ENCODE results near the gene CHFR.
A peak's percentile ranks its signal among the peaks of the same experiment; 100 is the strongest.
"Not testable (repeated sequence)": the region's sequence is repeated elsewhere in the genome, so short reads cannot be mapped to it uniquely, and the experiment has no call there.

The CHFR gene

GRCh38 chr12:132857019-132857418 is 30.4 kb downstream of the CHFR start:
- H3K27ac Mint-ChIP-seq; H3K9me3 Mint-ChIP-seq (ENCODE audit: low read depth); H3K4me1 Mint-ChIP-seq (ENCODE audit: low read depth); H3K27me3 Mint-ChIP-seq; H3K4me3 Mint-ChIP-seq: not testable (repeated sequence)
- peaks cover 11% of the 10 kb centered on the region for H3K36me3 Mint-ChIP-seq

GRCh38 chr12:132856581-132856980 is 30.8 kb downstream of the CHFR start:
- no peaks in the 10 kb centered on the region for H3K9me3 Mint-ChIP-seq (ENCODE audit: low read depth)
- H3K27ac Mint-ChIP-seq = no peak overlapping the region
- no peak overlapping the region for H3K4me3 Mint-ChIP-seq
- peaks cover 3% of the 10 kb centered on the region for H3K4me1 Mint-ChIP-seq (ENCODE audit: low read depth)
- H3K27me3 Mint-ChIP-seq = no peaks in the 10 kb centered on the region
- peaks cover 11% of the 10 kb centered on the region for H3K36me3 Mint-ChIP-seq

GRCh38 chr12:132855211-132855610 is 32.2 kb downstream of the CHFR start:
- H3K27ac Mint-ChIP-seq; H3K9me3 Mint-ChIP-seq (ENCODE audit: low read depth); H3K27me3 Mint-ChIP-seq; H3K4me3 Mint-ChIP-seq; H3K4me1 Mint-ChIP-seq (ENCODE audit: low read depth): not testable (repeated sequence)
- peaks cover 12% of the 10 kb centered on the region for H3K36me3 Mint-ChIP-seq

- Mint-ChIP-seq H3K9me3 (ENCODE audit: low read depth) (no peaks in the 10 kb centered on the region), H3K4me3 (no peak overlapping the region), H3K27ac (no peak overlapping the region), H3K27me3 (no peaks in the 10 kb centered on the region), H3K4me1 (ENCODE audit: low read depth) (peaks cover under 1% of the 10 kb centered on the region), H3K36me3 (peaks cover 10% of the 10 kb centered on the region)
Observed at GRCh38 chr12:132853285-132854092, 33.9 kb downstream of the CHFR start.

- no peak overlapping the region for H3K4me3 Mint-ChIP-seq
- peaks cover 10% of the 10 kb centered on the region for H3K36me3 Mint-ChIP-seq
- H3K4me1 Mint-ChIP-seq (ENCODE audit: low read depth) = peaks cover 11% of the 10 kb centered on the region
- H3K9me3 Mint-ChIP-seq (ENCODE audit: low read depth) = no peaks in the 10 kb centered on the region
- H3K27ac Mint-ChIP-seq = no peak overlapping the region
- no peaks in the 10 kb centered on the region for H3K27me3 Mint-ChIP-seq
Observed at GRCh38 chr12:132852496-132852895, 34.9 kb downstream of the CHFR start.

- Mint-ChIP-seq H3K27ac (no peak overlapping the region), H3K4me3 (no peak overlapping the region), H3K27me3 (no peaks in the 10 kb centered on the region)
Observed at GRCh38 chr12:132851465-132851864, 35.9 kb downstream of the CHFR start.

GRCh38 chr12:132850291-132850690 is 37.1 kb downstream of the CHFR start:
- Mint-ChIP-seq H3K27ac (no peak overlapping the region), H3K36me3 (peaks cover 8% of the 10 kb centered on the region), H3K4me3 (no peak overlapping the region)

More at GRCh38 chr12:132851465-132851864, 35.9 kb downstream of the CHFR start:
- H3K9me3 Mint-ChIP-seq (ENCODE audit: low read depth) = no peaks in the 10 kb centered on the region
- H3K36me3 Mint-ChIP-seq = peaks cover 10% of the 10 kb centered on the region
- H3K4me1 Mint-ChIP-seq (ENCODE audit: low read depth) = peaks cover 19% of the 10 kb centered on the region

GRCh38 chr12:132848521-132848920 is 38.9 kb downstream of the CHFR start:
- peaks cover 22% of the 10 kb centered on the region for H3K4me1 Mint-ChIP-seq (ENCODE audit: low read depth)
- no peak overlapping the region for H3K4me3 Mint-ChIP-seq
- H3K36me3 Mint-ChIP-seq = peaks cover 5% of the 10 kb centered on the region
- peak overlapping the region; percentile 75 for H3K27ac Mint-ChIP-seq
- no peaks in the 10 kb centered on the region for H3K27me3 Mint-ChIP-seq
- H3K9me3 Mint-ChIP-seq (ENCODE audit: low read depth) = no peaks in the 10 kb centered on the region

More at GRCh38 chr12:132850291-132850690, 37.1 kb downstream of the CHFR start:
- Mint-ChIP-seq H3K27me3 (no peaks in the 10 kb centered on the region), H3K4me1 (ENCODE audit: low read depth) (peaks cover 22% of the 10 kb centered on the region), H3K9me3 (ENCODE audit: low read depth) (no peaks in the 10 kb centered on the region)

- H3K4me1 Mint-ChIP-seq (ENCODE audit: low read depth) = peaks cover 22% of the 10 kb centered on the region
- H3K27me3 Mint-ChIP-seq = no peaks in the 10 kb centered on the region
- no peaks in the 10 kb centered on the region for H3K9me3 Mint-ChIP-seq (ENCODE audit: low read depth)
- H3K27ac Mint-ChIP-seq = peak overlapping the region; percentile 78
- peak overlapping the region; percentile 38 for H3K4me3 Mint-ChIP-seq
- peaks cover 5% of the 10 kb centered on the region for H3K36me3 Mint-ChIP-seq
Observed at GRCh38 chr12:132847363-132848356, 39.7 kb downstream of the CHFR start.

- not testable (repeated sequence) for H3K36me3 Mint-ChIP-seq, H3K27me3 Mint-ChIP-seq
- H3K4me1 Mint-ChIP-seq (ENCODE audit: low read depth) = peaks cover 23% of the 10 kb centered on the region
Observed at GRCh38 chr12:132844681-132845080, 42.7 kb downstream of the CHFR start.

GRCh38 chr12:132842449-132843045 is 44.9 kb downstream of the CHFR start:
- Mint-ChIP-seq H3K27me3 (no peaks in the 10 kb centered on the region), H3K4me1 (ENCODE audit: low read depth) (peaks cover 18% of the 10 kb centered on the region), H3K4me3 (no peak overlapping the region), H3K9me3 (ENCODE audit: low read depth) (no peaks in the 10 kb centered on the region), H3K27ac (no peak overlapping the region), H3K36me3 (peaks cover 7% of the 10 kb centered on the region)

More at GRCh38 chr12:132844681-132845080, 42.7 kb downstream of the CHFR start:
- H3K27ac Mint-ChIP-seq; H3K9me3 Mint-ChIP-seq (ENCODE audit: low read depth); H3K4me3 Mint-ChIP-seq: not testable (repeated sequence)

- no peaks in the 10 kb centered on the region for H3K9me3 Mint-ChIP-seq (ENCODE audit: low read depth)
- H3K36me3 Mint-ChIP-seq = peaks cover 7% of the 10 kb centered on the region
- no peak overlapping the region for H3K27ac Mint-ChIP-seq
- H3K27me3 Mint-ChIP-seq = no peaks in the 10 kb centered on the region
- no peak overlapping the region for H3K4me3 Mint-ChIP-seq
- H3K4me1 Mint-ChIP-seq (ENCODE audit: low read depth) = peaks cover 20% of the 10 kb centered on the region
Observed at GRCh38 chr12:132841151-132841550, 46.3 kb downstream of the CHFR start.

GRCh38 chr12:132840536-132840935 is 46.9 kb downstream of the CHFR start:
- H3K36me3 Mint-ChIP-seq = peaks cover 5% of the 10 kb centered on the region
- no peak overlapping the region for H3K27ac Mint-ChIP-seq

GRCh38 chr12:132839558-132840235 is 47.7 kb downstream of the CHFR start:
- Mint-ChIP-seq H3K36me3 (peaks cover 5% of the 10 kb centered on the region), H3K9me3 (ENCODE audit: low read depth) (no peaks in the 10 kb centered on the region), H3K4me3 (no peak overlapping the region), H3K27me3 (no peaks in the 10 kb centered on the region), H3K27ac (no peak overlapping the region), H3K4me1 (ENCODE audit: low read depth) (peaks cover 26% of the 10 kb centered on the region)

More at GRCh38 chr12:132840536-132840935, 46.9 kb downstream of the CHFR start:
- Mint-ChIP-seq H3K4me3 (no peak overlapping the region), H3K4me1 (ENCODE audit: low read depth) (peaks cover 19% of the 10 kb centered on the region), H3K27me3 (no peaks in the 10 kb centered on the region), H3K9me3 (ENCODE audit: low read depth) (no peaks in the 10 kb centered on the region)
